ENCODE data around the gene LIMS1. TPM values are rescaled to one million over a fixed set of nuclear protein-coding genes. Genes with fewer than 3 reads are reported as not detected.
"Not testable (repeated sequence)": the region's sequence is repeated elsewhere in the genome, so short reads cannot be mapped to it uniquely, and the experiment has no call there.

The LIMS1 gene
- total and polyA plus RNA-seq, 5 donors: 21.4 to 65.6 (median 55.1) TPM

GRCh38 chr2:108680805-108681204 is 146.5 kb downstream of the LIMS1 start:
- DNase-seq; H3K9me3 ChIP-seq (ENCODE audit: control insufficient read depth, low read length); H3K4me3 ChIP-seq (ENCODE audit: low read length); H3K4me1 ChIP-seq (ENCODE audit: control insufficient read depth, insufficient read depth, low read length); H3K27ac ChIP-seq (ENCODE audit: low read length); intact Hi-C loops (cut with DNase I); H3K27me3 ChIP-seq (ENCODE audit: control insufficient read depth, insufficient read depth): not testable (repeated sequence)
- peak in 1 of 2 donors; percentile 56 for ATAC-seq
- no CpG with 5 or more reads among the region's 2 CpGs for WGBS

GRCh38 chr2:108688818-108689756 is 154.8 kb downstream of the LIMS1 start:
- 81% methylated on average over 7 of the region's 15 CpGs for WGBS
- H3K27ac ChIP-seq (ENCODE audit: low read length); intact Hi-C loops (cut with DNase I); H3K4me1 ChIP-seq (ENCODE audit: control insufficient read depth, insufficient read depth, low read length); H3K27me3 ChIP-seq (ENCODE audit: control insufficient read depth, insufficient read depth); H3K9me3 ChIP-seq (ENCODE audit: control insufficient read depth, low read length); H3K4me3 ChIP-seq (ENCODE audit: low read length); DNase-seq: not testable (repeated sequence)
- ATAC-seq: peak; percentile 40 to 46

DNA sequence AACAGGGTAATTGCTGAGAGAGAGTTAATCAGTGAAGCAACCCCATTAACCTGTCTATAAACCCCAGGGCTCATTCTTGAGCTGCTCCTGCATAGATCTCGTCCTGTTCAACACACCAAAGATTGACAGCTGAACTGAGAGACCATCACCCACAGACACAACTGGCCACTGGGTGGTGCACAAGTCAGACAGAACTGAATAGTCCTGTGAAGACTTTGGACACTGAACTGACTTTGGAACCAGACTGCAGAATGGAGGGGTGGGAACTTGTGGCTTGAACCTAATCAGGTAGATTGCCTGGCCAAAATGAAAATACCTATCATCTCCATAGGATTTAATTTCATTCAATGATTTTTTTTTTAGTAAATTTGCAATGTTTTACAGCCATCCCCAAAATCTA is 155.7 kb downstream of the LIMS1 start:
- H3K4me3 ChIP-seq (ENCODE audit: low read length); intact Hi-C loops (cut with DNase I); H3K27ac ChIP-seq (ENCODE audit: low read length); H3K9me3 ChIP-seq (ENCODE audit: control insufficient read depth, low read length); H3K4me1 ChIP-seq (ENCODE audit: control insufficient read depth, insufficient read depth, low read length); H3K27me3 ChIP-seq (ENCODE audit: control insufficient read depth, insufficient read depth); DNase-seq: not testable (repeated sequence)
- ATAC-seq: peak; percentile 84 to 88
- WGBS: no CpG with 5 or more reads among the region's 1 CpG

DNA sequence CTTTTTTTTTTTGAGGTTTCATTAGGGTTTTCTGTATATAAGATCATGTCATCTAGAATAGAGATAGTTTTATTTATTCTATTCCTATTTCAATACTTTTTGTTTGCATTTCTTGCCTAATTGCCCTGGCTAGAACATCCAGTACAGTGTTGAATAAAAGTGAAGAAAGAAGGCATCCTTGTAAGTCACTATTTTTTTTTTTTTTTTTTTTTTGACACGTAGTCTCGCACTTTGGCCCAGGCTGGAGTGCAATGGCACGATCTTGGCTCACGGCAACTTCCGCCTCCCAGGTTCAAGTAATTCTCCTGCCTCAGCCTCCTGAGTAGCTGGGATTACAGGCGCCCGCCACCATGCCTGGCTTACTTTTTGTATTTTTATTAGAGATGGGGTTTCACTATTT is 157.2 kb downstream of the LIMS1 start:
- H3K27me3 ChIP-seq (ENCODE audit: control insufficient read depth, insufficient read depth): no peaks in the 10 kb centered on the region
- no peak overlapping the region for H3K27ac ChIP-seq (ENCODE audit: low read length)
- intact Hi-C loops (cut with DNase I): no loop called here
- no peak for ATAC-seq
- H3K9me3 ChIP-seq (ENCODE audit: control insufficient read depth, low read length): no peaks in the 10 kb centered on the region
- H3K4me1 ChIP-seq (ENCODE audit: control insufficient read depth, insufficient read depth, low read length): no peaks in the 10 kb centered on the region
- 97% methylated on average over 7 of the region's 7 CpGs for WGBS
- H3K4me3 ChIP-seq (ENCODE audit: low read length): no peak overlapping the region
- no peak for DNase-seq

DNA sequence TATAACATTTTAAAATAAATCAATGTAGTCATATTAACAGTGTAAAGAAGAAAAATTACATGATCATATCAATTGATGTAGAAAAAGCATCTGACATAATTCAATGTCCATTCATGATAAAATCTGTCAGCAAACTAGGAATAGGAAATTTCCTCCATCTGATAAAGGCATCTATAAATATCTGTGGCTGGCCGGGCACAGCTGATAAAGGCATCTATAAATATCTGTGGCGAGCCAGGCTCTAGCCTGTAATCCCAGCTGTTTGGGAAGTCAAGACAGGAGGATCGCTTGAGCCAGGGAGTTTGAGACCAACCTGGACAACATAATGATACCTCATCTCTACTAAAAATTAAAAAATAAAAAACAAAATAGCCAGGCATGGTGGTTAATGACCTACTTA is 166.9 kb downstream of the LIMS1 start:
- WGBS: 11% methylated on average over 3 of the region's 3 CpGs
- Histone ChIP-seq H3K27me3 (ENCODE audit: control insufficient read depth, insufficient read depth) (no peaks in the 10 kb centered on the region), H3K4me1 (ENCODE audit: control insufficient read depth, insufficient read depth, low read length) (no peaks in the 10 kb centered on the region), H3K4me3 (ENCODE audit: low read length) (no peak overlapping the region), H3K27ac (ENCODE audit: low read length) (no peak overlapping the region), H3K9me3 (ENCODE audit: control insufficient read depth, low read length) (no peaks in the 10 kb centered on the region)
- no peak for ATAC-seq
- no peak for DNase-seq
- intact Hi-C loops (cut with DNase I): no loop called here

GRCh38 chr2:108701806-108702205 is 167.5 kb downstream of the LIMS1 start:
- Histone ChIP-seq H3K27me3 (ENCODE audit: control insufficient read depth, insufficient read depth) (no peaks in the 10 kb centered on the region), H3K4me1 (ENCODE audit: control insufficient read depth, insufficient read depth, low read length) (no peaks in the 10 kb centered on the region), H3K4me3 (ENCODE audit: low read length) (no peak overlapping the region), H3K9me3 (ENCODE audit: control insufficient read depth, low read length) (no peaks in the 10 kb centered on the region), H3K27ac (ENCODE audit: low read length) (no peak overlapping the region)
- DNase-seq (no peak), ATAC-seq (no peak)
- intact Hi-C loops (cut with DNase I): no loop called here
- WGBS: 79% methylated on average over 2 of the region's 2 CpGs

DNA sequence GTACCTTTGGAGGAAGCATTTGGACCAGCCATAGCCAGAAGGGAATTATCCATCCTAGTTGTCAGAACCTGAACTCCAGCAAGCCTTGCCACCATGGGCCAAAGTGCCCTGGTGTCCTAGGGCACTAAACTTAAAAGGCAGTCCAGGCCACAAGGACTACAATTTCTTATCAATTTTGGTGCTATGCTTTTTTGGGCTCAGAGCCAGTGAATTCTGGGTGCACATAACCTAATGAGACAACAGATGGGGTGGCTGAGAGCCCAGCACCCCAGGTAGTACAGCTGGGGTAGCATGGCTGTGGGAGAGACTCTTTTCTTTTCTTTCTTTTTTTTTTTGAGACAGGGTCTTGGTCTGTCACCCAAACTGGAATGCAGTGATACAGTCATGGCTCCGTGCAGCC is 170.6 kb downstream of the LIMS1 start:
- 91% methylated on average over 1 of the region's 1 CpG for WGBS
- ATAC-seq: no peak
- H3K27me3 ChIP-seq (ENCODE audit: control insufficient read depth, insufficient read depth): no peaks in the 10 kb centered on the region
- H3K4me1 ChIP-seq (ENCODE audit: control insufficient read depth, insufficient read depth, low read length): no peaks in the 10 kb centered on the region
- H3K9me3 ChIP-seq (ENCODE audit: control insufficient read depth, low read length): no peaks in the 10 kb centered on the region
- DNase-seq: no peak
- no peak overlapping the region for H3K4me3 ChIP-seq (ENCODE audit: low read length)
- intact Hi-C loops (cut with DNase I): no loop called here
- H3K27ac ChIP-seq (ENCODE audit: low read length): no peak overlapping the region

- ATAC-seq: no peak
- Histone ChIP-seq H3K27ac (ENCODE audit: low read length) (no peak overlapping the region), H3K4me3 (ENCODE audit: low read length) (no peak overlapping the region), H3K27me3 (ENCODE audit: control insufficient read depth, insufficient read depth) (no peaks in the 10 kb centered on the region), H3K4me1 (ENCODE audit: control insufficient read depth, insufficient read depth, low read length) (no peaks in the 10 kb centered on the region), H3K9me3 (ENCODE audit: control insufficient read depth, low read length) (no peaks in the 10 kb centered on the region)
- intact Hi-C loops (cut with DNase I): no loop called here
- DNase-seq: no peak
These were observed 173.0 kb downstream of the LIMS1 start for GRCh38 chr2:108707300-108707699.

DNA sequence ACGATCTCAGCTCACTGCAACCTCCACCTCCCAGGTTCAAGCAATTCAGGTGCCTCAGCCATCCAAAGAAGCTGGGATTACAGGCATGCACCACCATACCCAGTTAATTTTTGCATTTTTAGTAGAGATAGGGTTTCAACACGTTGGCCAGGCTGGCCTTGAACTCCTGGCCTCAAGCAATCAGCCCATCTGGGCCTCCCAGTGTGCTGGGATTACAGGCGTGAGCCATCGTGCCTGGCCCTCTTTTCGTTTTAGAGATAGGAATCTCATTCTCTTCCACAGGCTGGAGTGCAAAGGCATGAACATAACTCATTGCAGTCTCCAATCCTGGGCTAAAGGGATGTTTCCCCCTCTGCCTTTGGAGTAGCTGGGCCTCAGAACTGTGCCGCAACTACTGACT is 182.7 kb downstream of the LIMS1 start:
- DNase-seq; H3K4me1 ChIP-seq (ENCODE audit: control insufficient read depth, insufficient read depth, low read length); intact Hi-C loops (cut with DNase I); H3K27me3 ChIP-seq (ENCODE audit: control insufficient read depth, insufficient read depth); H3K4me3 ChIP-seq (ENCODE audit: low read length); ATAC-seq; H3K9me3 ChIP-seq (ENCODE audit: control insufficient read depth, low read length); H3K27ac ChIP-seq (ENCODE audit: low read length): not testable (repeated sequence)
- 68% methylated on average over 6 of the region's 6 CpGs for WGBS

GRCh38 chr2:108719149-108720044 is 185.1 kb downstream of the LIMS1 start, which contains the start of gene RANBP2:
Gene RANBP2, plus strand, starts transcription at chr2:108719482. Its CDS starts 125 bp downstream, at chr2:108719607.
- ATAC-seq (peak; percentile 100), DNase-seq (peak; percentile 97 to 99 (median 98))
- no peaks in the 10 kb centered on the region for H3K4me1 ChIP-seq (ENCODE audit: control insufficient read depth, insufficient read depth, low read length)
- H3K9me3 ChIP-seq (ENCODE audit: control insufficient read depth, low read length): no peaks in the 10 kb centered on the region
- no peaks in the 10 kb centered on the region for H3K27me3 ChIP-seq (ENCODE audit: control insufficient read depth, insufficient read depth)
- H3K4me3 ChIP-seq (ENCODE audit: low read length): peak within 1 kb of the TSS; percentile 72
- under 1% methylated on average over 97 of the region's 97 CpGs for WGBS
- H3K27ac ChIP-seq (ENCODE audit: low read length): peak within 1 kb of the TSS; percentile 97
- intact Hi-C loops (cut with DNase I): no loop called here

GRCh38 chr2:108726048-108726447 is 191.8 kb downstream of the LIMS1 start:
- whole genome bisulfite sequencing: 78% methylated on average over 9 of the region's 9 CpGs
- not testable (repeated sequence) for ATAC-seq

More at GRCh38 chr2:108726048-108726447, 191.8 kb downstream of the LIMS1 start:
- H3K4me3 ChIP-seq (ENCODE audit: low read length); H3K9me3 ChIP-seq (ENCODE audit: control insufficient read depth, low read length); H3K4me1 ChIP-seq (ENCODE audit: control insufficient read depth, insufficient read depth, low read length); intact Hi-C loops (cut with DNase I); DNase-seq; H3K27me3 ChIP-seq (ENCODE audit: control insufficient read depth, insufficient read depth); H3K27ac ChIP-seq (ENCODE audit: low read length): not testable (repeated sequence)

All from right cardiac atrium (tissue), 5 donors.